Hematopoietic multipotent progenitor cell treated with erythropoietin and hydrocortisone succinate and interleukin-3 and kit ligand, for 8 days (in vitro differentiated cells): Measurements from ENCODE around the gene SIN3A.
A peak's percentile ranks its signal among the peaks of the same experiment; 100 is the strongest.
"Not testable (repeated sequence)": the region's sequence is repeated elsewhere in the genome, so short reads cannot be mapped to it uniquely, and the experiment has no call there.

ENCODE experiments used
- DNase-seq: peaks from one replicate; pipeline ENCODE4 v3.0.0-alpha.2; 2015

SIN3A gene

GRCh38 chr15:75356006-75356405 lies 95.5 kb downstream of the SIN3A start:
- no peak for DNase-seq

- no peak for DNase-seq
Observed at GRCh38 chr15:75355369-75355768, 96.1 kb downstream of the SIN3A start.

GRCh38 chr15:75354454-75354853 lies 97.0 kb downstream of the SIN3A start:
- no peak for DNase-seq

DNA sequence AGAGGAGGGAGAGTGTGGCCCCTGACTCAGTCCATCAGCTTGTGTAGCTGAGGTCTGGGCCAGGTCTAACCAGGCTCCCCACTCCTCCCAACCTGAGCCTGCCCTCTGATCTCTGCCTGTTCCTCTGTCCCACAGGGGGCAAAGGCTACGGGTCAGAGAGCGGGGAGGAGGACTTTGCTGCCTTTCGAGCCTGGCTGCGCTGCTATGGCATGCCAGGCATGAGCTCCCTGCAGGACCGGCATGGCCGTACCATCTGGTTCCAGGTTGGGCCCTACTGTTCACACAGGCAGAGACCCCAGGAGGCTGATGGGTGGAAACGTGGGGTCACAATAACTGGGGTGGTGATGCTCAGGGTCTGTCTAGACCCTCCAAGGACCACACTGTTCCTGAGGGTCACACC lies 97.9 kb downstream of the SIN3A start:
- DNase-seq, result no peak

DNA sequence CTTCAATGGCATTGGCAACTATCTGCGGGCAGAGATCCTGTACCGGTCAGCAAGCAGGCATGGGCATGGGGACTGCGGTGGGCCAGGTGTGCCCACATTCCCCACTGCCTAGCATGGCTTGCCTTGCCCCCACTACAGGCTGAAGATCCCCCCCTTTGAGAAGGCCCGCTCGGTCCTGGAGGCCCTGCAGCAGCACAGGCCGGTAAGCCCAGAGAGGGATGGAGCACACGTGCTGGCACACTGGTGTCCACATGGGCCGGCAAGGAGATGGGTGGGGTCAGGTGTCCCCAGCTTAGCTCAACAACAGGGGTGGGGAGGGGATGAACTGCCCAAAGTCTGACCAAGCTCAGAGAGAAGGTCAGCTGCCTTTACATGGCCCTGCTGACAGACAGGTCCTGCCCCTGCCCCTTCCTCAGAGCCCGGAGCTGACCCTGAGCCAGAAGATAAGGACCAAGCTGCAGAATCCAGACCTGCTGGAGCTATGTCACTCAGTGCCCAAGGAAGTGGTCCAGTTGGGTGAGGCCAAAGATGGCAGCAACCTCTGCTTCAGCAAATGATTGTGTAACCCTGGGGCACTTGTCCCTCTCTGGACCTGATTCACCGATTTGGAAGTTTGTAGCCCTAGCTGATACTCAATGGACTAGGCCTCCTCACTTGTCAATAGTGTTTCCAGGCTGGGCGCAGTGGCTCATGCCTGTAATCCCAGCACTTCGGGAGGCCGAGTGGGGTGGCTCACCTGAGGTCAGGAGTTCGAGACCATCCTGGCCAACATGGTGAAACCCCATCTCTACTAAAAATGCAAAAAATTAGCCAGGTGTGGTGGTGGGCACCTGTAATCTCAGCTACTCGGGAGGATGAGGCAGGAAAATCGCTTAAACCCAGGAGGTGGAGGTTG lies 99.1 kb downstream of the SIN3A start:
- DNase-seq, result no peak

DNA sequence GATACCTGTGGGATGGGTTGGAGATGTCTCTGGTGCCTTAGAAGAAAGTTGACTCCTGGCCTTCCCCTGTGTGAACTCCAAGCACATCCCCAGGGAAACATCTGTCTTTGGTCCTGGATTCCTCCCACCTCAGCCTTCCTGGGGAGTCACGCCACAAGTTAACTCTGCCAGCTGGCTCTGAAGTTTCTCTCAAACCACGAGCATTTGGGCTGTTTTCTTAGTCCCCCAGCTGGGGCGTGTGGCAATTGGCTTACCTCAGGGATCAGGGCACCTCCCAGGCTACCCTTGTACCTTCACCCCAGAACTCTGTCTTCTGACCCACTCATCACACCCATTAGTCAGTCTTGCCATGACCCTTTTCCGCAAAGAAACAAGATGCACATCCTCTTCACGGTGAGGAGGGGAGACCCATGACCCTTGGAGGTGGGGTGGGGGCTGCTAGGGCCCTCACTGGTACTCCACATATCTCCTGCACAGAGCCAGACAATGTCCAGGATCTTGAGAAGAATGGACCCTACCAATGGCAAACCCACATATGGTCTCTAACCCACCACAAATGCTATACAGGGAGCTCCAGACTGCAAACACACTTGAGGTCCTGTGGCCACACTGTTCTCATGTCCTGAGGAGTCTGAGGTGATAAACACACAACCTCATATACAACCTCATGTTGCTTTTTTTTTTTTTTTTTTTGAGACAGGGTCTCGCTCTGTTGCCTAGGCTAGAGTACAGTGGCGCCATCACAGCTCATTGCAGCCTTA lies 100.7 kb downstream of the SIN3A start:
- DNase-seq, result no peak

GRCh38 chr15:75349851-75350588 lies 101.5 kb downstream of the SIN3A start:
- DNase-seq, result peak; percentile 80

GRCh38 chr15:75349351-75349669 lies 102.2 kb downstream of the SIN3A start:
- DNase-seq, result not testable (repeated sequence)

GRCh38 chr15:75348562-75349350 lies 102.7 kb downstream of the SIN3A start:
- no peak for DNase-seq

DNA sequence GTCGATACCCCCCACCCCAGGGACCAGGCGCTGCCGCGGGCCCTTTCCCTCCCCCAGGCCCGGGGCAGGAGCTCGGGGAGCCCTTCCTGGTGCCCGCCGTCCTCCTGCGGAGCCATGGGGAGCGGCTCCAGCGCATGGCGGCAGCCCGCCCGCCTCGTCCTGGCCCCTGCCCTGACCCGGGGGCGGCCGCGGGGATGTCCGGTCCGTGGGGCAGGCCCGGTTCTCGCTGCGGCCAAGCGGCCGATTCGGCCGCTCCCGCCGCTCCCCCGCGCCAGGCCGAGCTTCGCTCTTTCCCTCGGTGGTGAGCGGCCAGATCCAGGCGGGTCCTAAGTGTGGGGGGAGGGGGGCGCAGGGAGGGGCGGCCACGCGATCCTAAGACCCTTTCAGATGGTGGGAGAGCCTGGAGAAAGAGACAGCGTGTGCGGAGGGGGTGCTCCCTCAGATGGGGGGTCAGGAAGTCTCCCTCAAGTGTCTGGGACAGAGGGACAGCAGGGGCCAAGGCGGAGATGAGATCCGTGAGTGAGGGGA lies 103.4 kb downstream of the SIN3A start:
- no peak for DNase-seq

- peak; percentile 43 for DNase-seq
Observed at GRCh38 chr15:75347222-75348033, 104.1 kb downstream of the SIN3A start.

- DNase-seq, result no peak
Observed at GRCh38 chr15:75346796-75347221, 104.7 kb downstream of the SIN3A start, which contains the start of gene NEIL1. NEIL1 (plus strand) TSS chr15:75347039; CDS start chr15:75348906, 1,867 bp downstream.

- not testable (repeated sequence) for DNase-seq
Observed at GRCh38 chr15:75343953-75344352, 107.5 kb downstream of the SIN3A start.

DNA sequence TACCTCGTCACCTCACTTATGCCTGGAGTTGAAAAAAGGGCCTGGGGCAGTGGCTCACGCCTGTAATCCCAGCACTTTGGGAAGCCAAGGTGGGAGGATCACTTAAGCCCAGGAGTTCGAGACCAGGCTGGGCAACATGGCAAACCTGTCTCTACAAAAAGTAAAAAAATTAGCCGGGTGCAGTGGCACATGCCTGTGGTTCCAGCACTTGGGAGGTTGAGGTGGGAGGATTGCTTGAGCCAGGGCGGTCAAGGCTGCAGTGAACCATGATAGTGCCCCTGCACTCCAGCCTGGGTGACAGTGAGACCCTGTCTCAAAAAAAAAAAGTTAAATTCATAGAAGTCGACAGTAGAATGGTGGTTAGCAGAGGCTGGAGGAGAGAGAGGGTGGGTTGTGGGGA lies 109.3 kb downstream of the SIN3A start:
- DNase-seq, result no peak

DNA sequence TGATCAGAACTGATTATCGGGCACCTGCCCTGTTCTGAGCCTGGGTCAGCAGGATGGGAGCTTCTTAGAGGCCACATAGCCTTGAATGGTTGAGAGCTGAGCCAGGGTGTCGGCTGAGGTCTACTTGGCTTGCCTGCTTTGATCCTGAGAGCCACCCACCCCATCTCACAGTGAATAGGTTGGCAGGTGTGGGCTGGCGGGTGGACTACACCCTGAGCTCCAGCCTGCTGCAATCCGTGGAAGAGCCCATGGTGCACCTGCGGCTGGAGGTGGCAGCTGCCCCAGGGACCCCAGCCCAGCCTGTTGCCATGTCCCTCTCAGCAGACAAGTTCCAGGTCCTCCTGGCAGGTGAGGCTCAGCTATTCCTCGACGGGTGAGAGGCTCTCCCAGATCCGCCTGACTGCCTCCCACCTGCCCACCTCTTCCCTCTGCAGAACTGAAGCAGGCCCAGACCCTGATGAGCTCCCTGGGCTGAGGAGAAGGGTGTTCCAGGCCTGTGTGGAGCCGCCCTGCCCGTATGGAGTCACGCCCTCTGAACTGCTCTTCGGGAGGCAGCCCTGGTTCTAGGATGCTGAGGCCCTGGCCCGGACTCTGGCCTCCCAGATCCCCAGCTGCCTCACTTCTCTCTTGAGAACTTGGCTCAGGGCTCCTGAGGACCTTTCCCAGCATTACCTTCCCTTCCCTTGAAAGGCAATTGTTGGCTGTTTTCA lies 111.8 kb downstream of the SIN3A start:
- no peak for DNase-seq

DNA sequence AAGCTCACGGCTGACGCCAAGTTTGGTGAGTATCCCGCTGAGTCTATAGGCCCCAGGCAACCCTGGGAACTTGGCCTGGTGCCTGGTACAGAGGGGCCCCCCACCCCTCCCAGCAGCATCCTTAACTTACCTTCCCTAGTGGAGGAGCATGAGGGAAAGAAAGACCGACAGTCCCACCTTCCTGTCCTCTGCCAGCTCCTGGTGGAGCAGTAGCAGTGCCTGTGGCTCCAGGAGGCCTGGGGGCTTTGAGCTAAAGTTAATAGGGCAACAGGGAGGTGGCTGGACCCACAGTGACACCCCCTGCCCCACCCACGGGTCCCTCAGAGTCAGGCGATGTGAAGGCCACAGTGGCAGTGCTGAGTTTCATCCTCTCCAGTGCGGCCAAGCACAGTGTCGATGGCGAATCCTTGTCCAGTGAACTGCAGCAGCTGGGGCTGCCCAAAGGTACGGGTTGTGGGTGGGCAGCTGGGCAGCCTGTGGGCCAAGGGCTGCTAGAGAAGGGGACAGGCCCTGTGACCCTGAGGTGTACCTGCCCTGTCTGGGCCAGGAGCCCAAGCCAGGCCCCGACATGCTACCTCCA lies 112.7 kb downstream of the SIN3A start:
- no peak for DNase-seq

- DNase-seq, result peak; percentile 94
Observed at GRCh38 chr15:75335705-75336355, 115.7 kb downstream of the SIN3A start, which contains the start of gene COMMD4. COMMD4 (plus strand) TSS chr15:75336063; CDS start chr15:75336090, 27 bp downstream.

DNA sequence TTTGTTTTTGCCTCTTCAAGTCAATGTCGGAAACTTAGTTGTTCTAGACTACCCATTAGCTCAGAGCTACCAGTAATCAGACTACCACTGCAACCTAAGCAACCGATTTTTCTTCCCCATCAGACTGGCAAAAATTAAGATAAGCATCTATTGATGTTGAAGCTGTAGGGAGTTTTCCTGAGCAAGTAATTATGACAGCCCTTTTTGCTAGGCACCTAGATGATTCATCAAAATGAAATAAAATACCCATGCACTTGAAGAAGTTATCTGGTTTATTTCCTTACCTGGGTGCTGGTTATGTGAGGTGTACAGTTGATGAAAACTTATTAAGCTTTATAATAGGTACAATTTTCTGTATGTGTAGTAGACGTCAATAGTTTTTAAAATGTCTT lies 116.2 kb downstream of the SIN3A start:
- no peak for DNase-seq

DNA sequence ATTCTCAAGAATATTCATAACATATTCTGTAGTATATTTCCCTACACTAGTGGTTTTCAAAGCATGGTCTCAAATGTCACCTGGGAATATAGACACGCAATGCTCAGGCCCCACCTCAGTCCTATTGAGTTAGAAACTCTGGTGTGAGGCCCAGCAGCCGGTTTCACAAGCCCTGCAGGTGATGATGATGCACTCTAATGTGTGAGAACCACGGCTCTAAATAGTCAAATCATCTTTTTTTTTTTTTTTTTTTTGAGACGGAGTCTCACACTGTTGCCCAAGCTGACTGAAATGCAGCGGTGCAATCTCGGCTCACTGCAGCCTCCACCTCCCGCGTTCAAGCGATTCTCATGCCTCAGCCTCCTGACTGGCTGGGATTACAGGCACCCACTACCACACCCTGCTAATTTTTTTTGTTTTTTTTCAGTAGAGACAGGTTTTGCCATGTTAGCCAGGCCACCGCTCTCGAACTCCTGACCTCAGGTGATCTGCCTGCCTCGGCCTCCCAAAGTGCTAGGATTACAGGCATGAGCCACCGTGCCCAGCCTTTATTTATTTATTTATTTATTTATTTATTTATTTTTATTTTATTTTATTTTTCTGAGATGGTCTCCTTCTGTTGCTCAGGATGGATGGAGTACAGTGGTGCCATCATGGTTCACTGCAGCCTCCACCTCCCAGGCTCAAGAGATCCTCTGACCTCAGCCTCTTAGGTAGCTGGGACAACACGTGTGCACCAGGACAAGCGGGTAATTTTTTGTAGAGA lies 117.7 kb downstream of the SIN3A start:
- DNase-seq, result not testable (repeated sequence)
